Hepatic stellate cell (primary cell): ENCODE measurements around the gene IL31.
"Not testable (repeated sequence)": the region's sequence is repeated elsewhere in the genome, so short reads cannot be mapped to it uniquely, and the experiment has no call there.

Experiments
- DNase-seq: peaks from one replicate; pipeline ENCODE4 v3.0.0; 2011; ENCODE audit warnings: low spot score

IL31 gene

DNA sequence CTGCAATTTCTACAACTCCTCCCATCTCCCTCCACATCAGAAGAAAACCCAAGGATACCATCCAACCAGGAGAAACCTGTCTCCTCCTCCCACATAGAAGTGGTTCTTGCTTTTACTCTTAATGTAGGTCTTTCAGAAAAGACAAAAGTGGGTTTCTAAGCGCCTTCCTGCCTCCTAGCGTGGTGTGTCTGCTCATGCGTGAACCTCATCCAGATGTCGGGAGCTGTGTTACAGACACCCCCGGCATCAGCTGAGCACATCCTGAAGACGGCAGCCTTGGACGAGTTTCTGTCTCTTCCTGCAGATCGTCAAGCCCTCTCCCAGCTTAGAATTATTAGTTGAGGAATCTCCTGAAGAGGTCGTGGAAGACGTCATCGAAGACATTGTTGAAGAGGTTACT lies 18.4 kb upstream of the IL31 start:
- DNase-seq: no peak

DNA sequence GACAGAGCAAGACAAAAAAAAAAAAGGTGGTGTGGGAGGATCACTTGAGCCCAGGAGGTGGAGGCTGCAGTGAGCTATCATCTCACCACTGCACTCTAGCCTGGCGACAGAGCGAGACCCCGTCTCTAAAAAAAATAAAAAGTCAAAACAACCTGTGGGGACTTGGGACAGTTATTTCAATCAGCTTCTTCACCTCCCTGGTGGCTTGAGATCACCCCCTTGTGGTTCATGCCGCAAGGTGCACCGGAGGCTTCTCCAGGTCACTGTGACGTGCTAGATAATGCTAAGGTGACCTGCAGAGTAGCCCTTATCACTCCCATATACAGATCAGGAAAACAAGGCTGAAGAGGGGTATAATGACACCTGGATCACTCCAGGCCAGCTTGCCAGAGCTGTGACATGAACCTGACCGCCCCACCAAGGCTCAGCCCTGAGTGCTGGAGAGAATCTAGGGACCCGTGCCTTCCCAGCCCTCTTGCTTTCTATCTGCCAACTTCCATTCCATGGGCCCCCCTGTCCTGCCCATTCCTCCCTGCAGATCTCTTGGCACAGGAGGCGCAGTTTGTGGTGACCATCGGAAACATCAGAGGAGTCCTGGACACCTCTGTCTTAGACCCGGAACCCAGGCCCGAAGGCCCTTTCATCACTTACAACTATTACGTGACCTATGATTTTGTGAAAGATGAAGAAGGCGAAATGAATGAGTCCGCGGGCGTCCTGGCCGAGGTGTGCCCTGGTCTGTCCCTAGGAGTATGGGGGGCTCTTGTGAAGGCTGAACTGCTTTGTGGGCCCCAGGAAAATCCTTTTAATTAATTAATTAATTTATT lies 17.0 kb upstream of the IL31 start:
- peak; percentile 85 for DNase-seq

GRCh38 chr12:122189626-122190475 lies 15.8 kb upstream of the IL31 start:
- no peak for DNase-seq

- DNase-seq: no peak
These were observed 13.4 kb upstream of the IL31 start for GRCh38 chr12:122187466-122187865.

GRCh38 chr12:122185494-122186082 lies 11.6 kb upstream of the IL31 start:
- no peak for DNase-seq

DNA sequence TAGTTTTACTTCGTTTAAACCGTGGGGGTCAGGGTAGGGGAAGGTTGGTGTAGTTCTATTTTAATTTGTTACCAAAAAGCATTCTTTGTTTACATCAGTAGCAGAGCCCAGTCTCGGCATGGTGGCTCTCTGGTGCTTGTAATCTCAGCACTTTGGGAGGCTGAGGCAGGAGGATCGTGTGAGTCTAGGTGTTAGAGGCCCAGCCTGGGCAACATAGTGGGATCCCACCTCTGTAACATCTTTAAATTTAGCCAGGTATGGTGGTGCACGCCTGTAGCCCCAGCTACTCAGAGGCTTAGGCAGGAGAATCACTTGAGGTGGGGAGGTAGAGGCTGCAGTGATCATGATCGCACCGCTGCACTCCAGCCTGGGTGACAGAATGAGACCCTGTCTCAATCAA lies 11.1 kb upstream of the IL31 start:
- no peak for DNase-seq

- DNase-seq: no peak
These were observed 10.5 kb upstream of the IL31 start for GRCh38 chr12:122184517-122184916.

- DNase-seq: no peak
These were observed 9.5 kb upstream of the IL31 start for GRCh38 chr12:122183588-122183940.

GRCh38 chr12:122182887-122183587 lies 9.0 kb upstream of the IL31 start, which contains the start of gene LRRC43:
Gene LRRC43, plus strand, starts transcription at chr12:122183123. Its CDS starts 22 bp downstream, at chr12:122183145.
- DNase-seq: no peak

- not testable (repeated sequence) for DNase-seq
These were observed 2.5 kb upstream of the IL31 start for GRCh38 chr12:122176473-122176872.

GRCh38 chr12:122172262-122172939 lies 1.6 kb downstream of the IL31 start:
- no peak for DNase-seq

DNA sequence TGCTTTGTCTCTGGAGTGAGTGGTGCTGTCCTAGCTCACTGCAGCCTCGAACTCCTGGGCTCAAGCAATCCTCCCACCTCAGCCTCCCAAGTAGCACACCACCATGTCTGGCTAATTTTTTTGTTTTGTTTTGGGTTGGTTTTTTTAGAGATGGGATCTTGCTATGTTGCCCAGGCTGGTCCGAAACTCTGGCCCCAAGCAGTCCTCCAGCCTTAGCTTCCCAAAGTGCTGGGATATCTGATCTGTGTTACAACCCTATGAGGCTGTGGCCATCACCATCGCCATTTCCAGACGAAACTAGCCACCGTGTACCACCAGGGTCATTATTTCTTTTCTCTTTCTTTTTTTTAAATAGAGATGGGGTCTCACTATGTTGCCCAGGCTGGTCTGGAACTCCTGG lies 2.6 kb downstream of the IL31 start:
- no peak for DNase-seq

DNA sequence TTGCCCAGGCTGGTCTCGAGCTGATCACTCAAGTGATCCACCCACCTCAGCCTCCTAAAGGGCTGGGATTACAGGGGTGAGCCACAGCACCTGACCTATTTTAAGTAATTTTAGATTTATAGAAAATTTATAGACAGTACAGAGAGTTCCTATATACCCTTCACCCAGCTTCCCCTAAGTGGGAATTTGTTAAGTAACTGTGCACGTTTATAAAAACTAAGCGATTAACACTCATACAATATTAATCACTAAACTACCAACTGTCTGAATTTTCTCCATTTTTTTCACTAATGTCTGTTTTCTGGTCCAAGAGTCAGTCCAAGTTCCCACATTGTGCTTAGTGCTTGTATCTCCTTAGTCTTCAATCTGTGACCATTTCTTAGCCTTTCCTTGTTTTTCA lies 5.5 kb downstream of the IL31 start:
- DNase-seq: no peak

DNA sequence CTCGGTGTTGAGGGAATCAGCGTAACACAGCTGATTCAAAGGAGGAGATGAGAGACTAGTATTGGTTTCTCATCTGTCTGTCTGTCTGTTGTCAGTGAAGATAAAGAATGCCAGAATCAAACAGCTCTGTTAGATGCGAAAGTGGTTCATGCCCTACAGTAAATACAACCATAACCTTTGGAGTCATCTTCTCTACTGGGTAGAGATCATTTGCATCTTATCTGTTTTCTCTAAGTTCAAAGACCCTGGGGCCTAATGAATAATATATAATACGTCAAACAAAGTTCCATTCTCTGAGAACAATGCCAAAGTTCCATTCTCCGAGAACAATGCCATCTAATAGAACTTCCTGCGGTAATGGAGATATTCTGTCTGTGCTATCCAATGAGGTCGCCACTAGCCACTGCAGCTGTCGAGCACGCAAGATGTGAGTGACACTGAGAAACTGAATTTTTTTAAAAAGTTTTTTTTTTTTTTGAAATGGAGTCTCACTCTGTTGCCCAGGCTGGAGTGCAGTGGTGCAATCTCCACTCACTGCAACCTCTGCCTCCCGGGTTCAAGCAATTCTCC lies 6.6 kb downstream of the IL31 start:
- DNase-seq: no peak

- DNase-seq: no peak
These were observed 7.3 kb downstream of the IL31 start for GRCh38 chr12:122166422-122167349.

DNA sequence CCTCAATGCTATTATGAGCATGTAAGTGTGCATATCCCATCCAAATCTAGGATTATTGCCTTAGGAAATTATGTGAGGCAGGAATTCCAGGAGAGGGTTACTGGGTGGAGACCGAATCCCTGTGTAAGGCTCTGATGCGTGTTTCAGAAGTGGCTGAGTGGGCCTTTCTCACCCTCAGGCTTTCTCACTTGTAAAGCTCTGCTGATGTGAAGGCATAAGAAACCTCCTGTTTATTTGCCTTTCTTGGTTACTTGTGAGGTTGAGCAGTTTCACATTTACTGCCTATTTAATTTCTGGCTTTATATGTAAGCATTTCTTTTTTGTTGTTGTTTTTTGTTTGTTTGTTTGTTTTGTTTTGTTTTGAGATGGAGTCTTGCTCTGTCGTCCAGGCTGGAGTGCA lies 11.0 kb downstream of the IL31 start:
- no peak for DNase-seq

- no peak for DNase-seq
These were observed 12.3 kb downstream of the IL31 start for GRCh38 chr12:122161682-122162081.

GRCh38 chr12:122160761-122161160 lies 13.3 kb downstream of the IL31 start:
- no peak for DNase-seq

DNA sequence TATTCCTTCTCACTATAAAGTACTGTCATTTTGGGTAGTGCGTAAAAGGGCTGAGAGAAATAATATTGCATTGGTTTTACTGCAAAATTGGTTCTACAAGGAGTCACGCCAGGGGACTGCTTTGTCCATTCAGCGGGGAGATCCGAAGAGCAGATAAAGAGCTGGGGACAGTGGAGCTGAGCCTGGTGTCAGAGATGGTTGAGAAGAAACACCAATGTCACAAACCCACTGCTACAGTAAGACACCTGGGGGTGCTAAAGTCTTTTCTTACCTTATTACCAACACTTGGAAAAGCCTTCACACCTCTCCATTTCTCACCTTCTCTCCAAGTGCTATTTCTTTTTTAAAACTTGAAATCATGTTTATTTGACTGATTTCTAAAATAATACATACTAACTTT lies 14.1 kb downstream of the IL31 start:
- DNase-seq: no peak

- no peak for DNase-seq
These were observed 15.2 kb downstream of the IL31 start for GRCh38 chr12:122158700-122159285.
